ENCODE results near the gene CLDN6.

GRCh38 chr16:3023669-3024478 is 5.9 kb upstream of the CLDN6 start, which contains the start of the genes HCFC1R1 and THOC6:
- TF ChIP-seq SUZ12 (IDR thresholded peaks at IDR 0.05; ENCODE audit: extremely low read depth, insufficient read depth, insufficient read length) (no peak), YY1 (IDR thresholded peaks at IDR 0.05; ENCODE audit: insufficient read depth, insufficient read length) (no peak)

Measured in NT2/D1 (cell line).